22Rv1 (cell line): ENCODE data around the gene SRD5A3.

Source experiments
- CTCF ChIP-seq: fragments of 450-650 bp; IDR thresholded peaks from 2 replicates; pipeline ENCODE4 v1.5.1; 2017; ENCODE audit warnings: mild to moderate bottlenecking
- ZFX ChIP-seq: fragments of 450-650 bp; IDR thresholded peaks from 2 replicates; pipeline ENCODE4 v1.6.1; 2017; ENCODE audit warnings: antibody characterized with exemption, borderline replicate concordance

- TF ChIP-seq CTCF (no peak), ZFX (no peak)
Observed at GRCh38 chr4:55378617-55379467, 32.8 kb downstream of the SRD5A3 start.
